B cell (primary cell): ENCODE results near the gene NPIPB13.
"Not testable (repeated sequence)": the region's sequence is repeated elsewhere in the genome, so short reads cannot be mapped to it uniquely, and the experiment has no call there.

Source experiments
- EZH2 ChIP-seq: IDR thresholded peaks from 2 replicates; pipeline ENCODE4 v1.6.1; 2012; ENCODE audit warnings: borderline replicate concordance, low read depth, mild to moderate bottlenecking, moderate library complexity, low read length; ENCODE audit not compliant: insufficient read depth, poor library complexity, severe bottlenecking
- TF ChIP-seq, protein P1 (sequence below): fragments of 200-600 bp; IDR thresholded peaks from one replicate; pipeline ENCODE4 v1.8.0; 2022; ENCODE audit warnings: antibody characterized with exemption, mild to moderate bottlenecking

DNA sequence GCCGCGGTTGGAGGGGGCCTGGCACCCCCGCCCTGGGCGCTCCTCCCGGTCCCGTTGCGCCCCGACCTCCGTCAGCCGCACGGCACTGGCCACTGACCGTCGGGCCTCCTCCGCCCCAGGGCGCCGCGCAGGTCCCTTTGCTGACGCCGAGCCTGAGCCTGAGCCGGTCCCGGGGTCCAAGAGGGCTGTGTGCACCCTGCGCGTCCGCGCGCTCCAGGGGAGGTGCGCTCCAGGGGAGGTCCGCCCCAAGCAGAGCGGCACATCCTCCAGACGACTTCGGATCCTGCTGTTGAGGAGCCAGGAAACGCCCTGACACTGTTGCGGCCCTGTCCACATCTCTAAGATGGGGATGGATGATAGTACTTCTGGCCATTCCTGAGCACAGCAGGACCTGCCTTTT is 42.0 kb downstream of the NPIPB13 start:
- not testable (repeated sequence) for TF ChIP-seq EZH2
- TF ChIP-seq, protein P1, sequence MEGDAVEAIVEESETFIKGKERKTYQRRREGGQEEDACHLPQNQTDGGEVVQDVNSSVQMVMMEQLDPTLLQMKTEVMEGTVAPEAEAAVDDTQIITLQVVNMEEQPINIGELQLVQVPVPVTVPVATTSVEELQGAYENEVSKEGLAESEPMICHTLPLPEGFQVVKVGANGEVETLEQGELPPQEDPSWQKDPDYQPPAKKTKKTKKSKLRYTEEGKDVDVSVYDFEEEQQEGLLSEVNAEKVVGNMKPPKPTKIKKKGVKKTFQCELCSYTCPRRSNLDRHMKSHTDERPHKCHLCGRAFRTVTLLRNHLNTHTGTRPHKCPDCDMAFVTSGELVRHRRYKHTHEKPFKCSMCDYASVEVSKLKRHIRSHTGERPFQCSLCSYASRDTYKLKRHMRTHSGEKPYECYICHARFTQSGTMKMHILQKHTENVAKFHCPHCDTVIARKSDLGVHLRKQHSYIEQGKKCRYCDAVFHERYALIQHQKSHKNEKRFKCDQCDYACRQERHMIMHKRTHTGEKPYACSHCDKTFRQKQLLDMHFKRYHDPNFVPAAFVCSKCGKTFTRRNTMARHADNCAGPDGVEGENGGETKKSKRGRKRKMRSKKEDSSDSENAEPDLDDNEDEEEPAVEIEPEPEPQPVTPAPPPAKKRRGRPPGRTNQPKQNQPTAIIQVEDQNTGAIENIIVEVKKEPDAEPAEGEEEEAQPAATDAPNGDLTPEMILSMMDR = not testable (repeated sequence)
